Measurements from ENCODE around the gene ZNF609. TPM values are rescaled to one million over a fixed set of nuclear protein-coding genes. Genes with fewer than 3 reads are reported as not detected.
A peak's percentile ranks its signal among the peaks of the same experiment; 100 is the strongest.

ZNF609 gene
- total RNA-seq, 2 donors from 2014 or later, result 52.3 to 54.8 TPM

GRCh38 chr15:64695561-64695992 is 235.2 kb downstream of the ZNF609 start:
- DNase-seq, result no peak
- peaks cover 3% of the 10 kb centered on the region for H3K4me1 ChIP-seq (ENCODE audit: control insufficient read depth, insufficient read depth, low read length)
- no peak overlapping the region for H3K27ac ChIP-seq (ENCODE audit: low read depth, low read length)
- Mint-ChIP-seq H3K4me3 (no peak overlapping the region), H3K4me1 (peaks cover 56% of the 10 kb centered on the region), H3K27me3 (ENCODE audit: insufficient read depth) (no peaks in the 10 kb centered on the region), H3K27ac (no peak overlapping the region), H3K36me3 (ENCODE audit: low read depth) (peaks cover 69% of the 10 kb centered on the region), H3K9me3 (no peaks in the 10 kb centered on the region)
- TF ChIP-seq CTCF (conservative IDR thresholded peaks at IDR 0.05), result no peak
- H3K36me3 ChIP-seq (ENCODE audit: control insufficient read depth, insufficient read depth, low read length), result peaks cover 70% of the 10 kb centered on the region
- H3K9me3 ChIP-seq (ENCODE audit: control insufficient read depth, low read length), result no peaks in the 10 kb centered on the region
- WGBS, 2 experiments (ENCODE audit: insufficient coverage in 1 of 2, insufficient read length in 1 of 2), result 100% methylated on average over 2 to 4 of the region's 6 CpGs
- no peak overlapping the region for H3K4me3 ChIP-seq (ENCODE audit: low read length)
- H3K27me3 ChIP-seq (ENCODE audit: control insufficient read depth, insufficient read depth, low read length, poor library complexity, severe bottlenecking), result no peaks in the 10 kb centered on the region
- no peak overlapping the region for H3K9ac ChIP-seq (ENCODE audit: extremely low read depth, low read length, poor library complexity, severe bottlenecking)

- H3K9me3 Mint-ChIP-seq, result no peaks in the 10 kb centered on the region
- Histone ChIP-seq H3K9me3 (ENCODE audit: control insufficient read depth, low read length) (no peaks in the 10 kb centered on the region), H3K27ac (ENCODE audit: low read depth, low read length) (no peak overlapping the region), H3K4me1 (ENCODE audit: control insufficient read depth, insufficient read depth, low read length) (peaks cover 3% of the 10 kb centered on the region), H3K4me3 (ENCODE audit: low read length) (no peak overlapping the region), H3K36me3 (ENCODE audit: control insufficient read depth, insufficient read depth, low read length) (peaks cover 63% of the 10 kb centered on the region), H3K9ac (ENCODE audit: extremely low read depth, low read length, poor library complexity, severe bottlenecking) (no peak overlapping the region), H3K27me3 (ENCODE audit: control insufficient read depth, insufficient read depth, low read length, poor library complexity, severe bottlenecking) (no peaks in the 10 kb centered on the region)
- peaks cover 62% of the 10 kb centered on the region for H3K36me3 Mint-ChIP-seq (ENCODE audit: low read depth)
- peaks cover 59% of the 10 kb centered on the region for H3K4me1 Mint-ChIP-seq
- H3K4me3 Mint-ChIP-seq, result no peak overlapping the region
- no peak for DNase-seq
- no peak for TF ChIP-seq CTCF (conservative IDR thresholded peaks at IDR 0.05)
- H3K27me3 Mint-ChIP-seq (ENCODE audit: insufficient read depth), result no peaks in the 10 kb centered on the region
- WGBS, 2 experiments (ENCODE audit: insufficient coverage in 1 of 2, insufficient read length in 1 of 2), result 93 to 98% methylated on average over 2 of the region's 3 CpGs
- no peak overlapping the region for H3K27ac Mint-ChIP-seq
These were observed 236.1 kb downstream of the ZNF609 start for GRCh38 chr15:64696481-64696880.

- H3K9me3 Mint-ChIP-seq, result no peaks in the 10 kb centered on the region
- Histone ChIP-seq H3K27ac (ENCODE audit: low read depth, low read length) (no peak overlapping the region), H3K9ac (ENCODE audit: extremely low read depth, low read length, poor library complexity, severe bottlenecking) (no peak overlapping the region), H3K36me3 (ENCODE audit: control insufficient read depth, insufficient read depth, low read length) (peaks cover 52% of the 10 kb centered on the region), H3K4me3 (ENCODE audit: low read length) (no peak overlapping the region), H3K4me1 (ENCODE audit: control insufficient read depth, insufficient read depth, low read length) (peaks cover 2% of the 10 kb centered on the region), H3K9me3 (ENCODE audit: control insufficient read depth, low read length) (no peaks in the 10 kb centered on the region), H3K27me3 (ENCODE audit: control insufficient read depth, insufficient read depth, low read length, poor library complexity, severe bottlenecking) (no peaks in the 10 kb centered on the region)
- no peaks in the 10 kb centered on the region for H3K27me3 Mint-ChIP-seq (ENCODE audit: insufficient read depth)
- TF ChIP-seq CTCF (conservative IDR thresholded peaks at IDR 0.05), result no peak
- DNase-seq, result no peak
- peaks cover 52% of the 10 kb centered on the region for H3K36me3 Mint-ChIP-seq (ENCODE audit: low read depth)
- H3K27ac Mint-ChIP-seq, result peak overlapping the region; percentile 12
- H3K4me1 Mint-ChIP-seq, result peaks cover 62% of the 10 kb centered on the region
- WGBS, 2 experiments (ENCODE audit: insufficient coverage in 1 of 2, insufficient read length in 1 of 2), result 88 to 100% methylated on average over 1 to 3 of the region's 3 CpGs
- H3K4me3 Mint-ChIP-seq, result no peak overlapping the region
These were observed 237.6 kb downstream of the ZNF609 start for GRCh38 chr15:64697911-64698369.
